Forelimb muscle (tissue), 1 donor: ENCODE results near the gene LAMA5. TPM values are rescaled to one million over a fixed set of nuclear protein-coding genes. Genes with fewer than 3 reads are reported as not detected.

ENCODE experiments used
- DNase-seq: peaks from one replicate; pipeline ENCODE4 v3.0.0-alpha.2; 2013; ENCODE audit warnings: low read depth
- polyA plus RNA-seq: library from polyadenylated mRNA; unstranded; fragments of 120-200 nt; gene quantifications from one replicate; pipeline ENCODE4 v1.2.1, GENCODE V29; 2013; ENCODE audit not compliant: insufficient read length

LAMA5 gene
- polyA plus RNA-seq, 1 donor, result 58.4 TPM

DNA sequence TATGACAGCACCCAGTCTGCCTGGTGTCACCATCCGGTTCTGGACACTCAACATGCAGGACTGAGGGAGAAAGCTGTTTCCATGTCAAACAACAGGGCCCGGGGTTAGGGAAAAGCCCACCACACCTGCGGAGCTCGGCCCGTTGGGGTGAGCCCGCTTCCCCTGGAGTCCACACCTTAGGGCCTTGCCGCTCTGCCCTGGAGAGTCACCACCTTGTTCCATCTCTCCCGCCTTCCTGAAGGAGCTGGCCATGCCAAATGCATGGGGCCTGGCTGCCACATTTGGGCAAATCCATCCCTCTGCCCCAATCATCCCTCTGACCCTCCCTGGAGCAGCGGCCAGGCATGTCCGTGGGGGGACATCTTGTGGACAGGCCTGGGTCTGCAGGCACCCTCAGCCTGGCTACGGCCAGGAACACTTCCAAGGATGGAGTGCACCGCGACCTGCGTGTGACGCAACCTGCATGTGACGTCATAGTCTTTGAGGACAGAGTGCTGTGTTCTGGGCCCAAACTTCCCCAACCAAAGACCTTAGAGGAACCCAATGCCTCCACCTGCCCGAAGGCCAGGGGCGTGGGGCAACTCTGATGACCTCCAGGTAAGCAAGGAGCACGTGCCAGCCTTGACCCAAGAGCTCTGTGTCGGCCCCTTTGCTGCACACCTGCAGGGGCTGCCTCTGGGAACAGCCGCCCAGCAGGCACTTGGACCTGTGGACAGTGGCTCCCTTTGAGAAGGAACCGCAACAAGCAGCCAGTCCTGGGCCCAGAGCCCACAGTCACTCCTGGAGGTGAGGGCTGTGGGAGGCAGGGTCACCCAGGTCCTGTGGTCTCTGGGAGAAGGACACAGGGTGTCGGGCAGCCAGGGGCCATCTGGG is 38.2 kb upstream of the LAMA5 start:
- no peak for DNase-seq

DNA sequence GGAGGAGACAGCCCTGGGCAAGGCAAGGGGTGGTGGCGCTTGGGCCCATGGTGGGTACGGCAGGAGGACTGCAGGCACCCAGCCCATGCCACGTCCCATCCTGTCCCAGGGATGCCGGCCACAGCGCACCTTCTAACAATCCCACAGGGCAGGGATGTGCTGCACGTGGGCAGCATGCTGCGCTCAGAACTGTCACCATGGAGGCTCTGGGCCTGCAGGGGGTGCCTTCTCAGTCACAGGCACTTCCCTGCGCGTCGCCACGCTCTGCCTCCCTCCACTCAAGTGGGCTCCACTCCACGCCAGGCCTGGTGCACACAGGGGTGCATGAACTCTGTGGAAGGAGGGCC is 37.6 kb upstream of the LAMA5 start:
- DNase-seq, result no peak

- no peak for DNase-seq
These were observed 37.1 kb upstream of the LAMA5 start for GRCh38 chr20:62404112-62404665.

- no peak for DNase-seq
These were observed 36.2 kb upstream of the LAMA5 start for GRCh38 chr20:62403331-62403730.

DNA sequence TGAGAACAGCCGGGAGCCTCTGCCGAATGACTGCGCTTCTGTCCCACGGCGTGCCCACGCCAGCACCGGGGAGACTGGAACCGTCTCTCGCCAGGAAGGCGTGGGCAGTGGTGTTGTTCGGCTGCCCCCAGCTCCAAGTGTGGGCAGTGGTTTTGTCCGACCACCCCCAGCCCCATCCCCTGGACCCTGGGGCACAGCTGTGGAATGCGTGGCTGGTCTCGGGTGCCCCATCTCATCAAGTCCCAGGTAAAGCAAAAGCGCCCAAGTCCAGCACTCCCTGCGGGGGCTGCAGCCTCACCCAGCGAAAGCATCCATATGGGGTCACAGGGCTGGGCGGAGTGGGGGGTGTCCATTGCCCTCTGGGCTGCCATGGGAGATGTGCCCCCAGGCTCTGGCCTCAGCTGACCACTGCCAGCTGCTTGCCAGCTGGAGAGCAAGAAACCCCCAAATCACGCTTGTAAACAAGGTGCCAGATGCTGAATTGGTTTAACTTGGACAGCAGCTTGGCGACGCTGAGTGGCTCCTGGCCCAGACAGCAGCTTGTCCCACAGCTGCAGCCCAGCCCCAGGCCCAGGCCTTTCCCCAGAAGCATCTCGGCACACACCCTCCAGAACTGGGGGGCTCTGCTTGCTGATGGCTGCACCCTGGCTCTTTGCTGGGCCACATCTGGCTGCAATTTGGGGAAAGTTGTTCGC is 35.5 kb upstream of the LAMA5 start:
- no peak for DNase-seq

DNA sequence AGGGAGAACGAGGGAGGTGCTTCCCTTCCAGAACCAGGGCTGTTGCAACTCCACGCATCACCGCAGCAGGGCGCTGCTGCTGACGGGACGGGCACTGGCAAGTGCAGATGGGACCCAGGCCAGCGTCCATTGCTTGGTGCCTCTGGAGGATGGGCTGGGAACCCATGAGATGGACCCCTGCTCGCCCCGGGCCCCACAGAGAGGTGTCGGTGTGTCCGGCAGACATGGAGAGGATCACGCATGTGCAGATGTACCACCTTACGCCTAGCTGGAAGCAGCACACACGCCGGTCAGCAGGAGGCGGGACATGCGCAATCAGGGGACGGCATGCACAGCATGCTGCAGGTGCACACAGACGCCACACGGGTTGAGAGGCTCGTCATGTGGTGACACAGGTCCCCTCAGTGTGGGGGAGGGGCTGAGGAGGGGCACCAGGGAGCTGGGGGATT is 34.2 kb upstream of the LAMA5 start:
- no peak for DNase-seq

GRCh38 chr20:62400541-62400940 is 33.4 kb upstream of the LAMA5 start:
- no peak for DNase-seq

DNA sequence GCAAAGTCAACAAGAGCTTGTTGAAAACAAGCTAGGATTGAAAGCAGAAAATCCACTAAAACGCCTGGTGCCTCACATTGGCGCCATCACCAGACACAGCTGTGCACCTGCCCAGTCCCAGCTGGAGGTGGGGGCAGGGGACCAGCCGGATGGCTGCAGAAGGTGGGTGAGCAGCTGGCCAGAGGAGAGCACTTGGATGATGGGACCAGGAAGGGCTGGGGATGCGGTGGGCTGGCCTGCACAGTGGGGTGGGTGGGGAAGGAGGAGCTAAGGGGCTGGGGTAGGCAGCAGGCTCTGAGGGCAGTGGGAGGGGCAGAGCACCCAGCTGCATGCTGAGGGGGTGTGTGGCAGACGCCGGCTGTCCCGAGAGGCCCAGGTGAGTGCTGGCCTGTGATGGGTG is 32.9 kb upstream of the LAMA5 start:
- DNase-seq, result no peak

DNA sequence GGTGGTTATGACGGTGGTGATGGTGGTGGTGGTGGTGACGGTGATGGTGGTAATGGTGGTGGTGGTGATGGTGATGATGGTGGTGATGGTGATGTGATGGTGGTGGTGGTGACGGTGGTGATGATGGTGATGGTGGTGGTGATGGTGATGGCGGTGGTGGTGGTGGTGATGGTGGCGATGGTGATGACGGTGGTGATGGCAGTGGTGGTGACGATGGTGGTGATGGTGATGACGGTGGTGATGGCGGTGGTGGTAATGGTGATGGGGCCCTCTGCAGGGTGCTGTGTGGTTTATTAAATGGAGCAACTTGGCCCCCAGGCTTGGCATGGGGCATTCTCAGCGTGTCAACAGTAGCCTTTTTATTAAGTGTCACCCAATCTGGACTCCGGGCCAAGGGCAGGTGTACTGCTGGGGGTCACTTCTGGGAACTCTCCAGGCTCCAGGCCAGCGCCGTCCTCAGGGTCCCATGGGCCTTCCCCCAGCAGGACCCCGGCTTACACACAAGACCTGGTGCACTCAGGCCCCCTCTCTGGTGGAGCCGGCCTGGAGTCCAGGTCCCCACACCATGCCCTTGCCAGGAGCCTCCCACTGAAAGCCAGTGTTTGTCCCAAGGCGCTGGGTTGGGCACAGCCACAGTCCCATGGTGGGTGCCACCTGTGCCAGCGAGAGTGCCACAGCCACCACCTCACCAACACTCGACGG is 31.2 kb upstream of the LAMA5 start:
- no peak for DNase-seq

DNA sequence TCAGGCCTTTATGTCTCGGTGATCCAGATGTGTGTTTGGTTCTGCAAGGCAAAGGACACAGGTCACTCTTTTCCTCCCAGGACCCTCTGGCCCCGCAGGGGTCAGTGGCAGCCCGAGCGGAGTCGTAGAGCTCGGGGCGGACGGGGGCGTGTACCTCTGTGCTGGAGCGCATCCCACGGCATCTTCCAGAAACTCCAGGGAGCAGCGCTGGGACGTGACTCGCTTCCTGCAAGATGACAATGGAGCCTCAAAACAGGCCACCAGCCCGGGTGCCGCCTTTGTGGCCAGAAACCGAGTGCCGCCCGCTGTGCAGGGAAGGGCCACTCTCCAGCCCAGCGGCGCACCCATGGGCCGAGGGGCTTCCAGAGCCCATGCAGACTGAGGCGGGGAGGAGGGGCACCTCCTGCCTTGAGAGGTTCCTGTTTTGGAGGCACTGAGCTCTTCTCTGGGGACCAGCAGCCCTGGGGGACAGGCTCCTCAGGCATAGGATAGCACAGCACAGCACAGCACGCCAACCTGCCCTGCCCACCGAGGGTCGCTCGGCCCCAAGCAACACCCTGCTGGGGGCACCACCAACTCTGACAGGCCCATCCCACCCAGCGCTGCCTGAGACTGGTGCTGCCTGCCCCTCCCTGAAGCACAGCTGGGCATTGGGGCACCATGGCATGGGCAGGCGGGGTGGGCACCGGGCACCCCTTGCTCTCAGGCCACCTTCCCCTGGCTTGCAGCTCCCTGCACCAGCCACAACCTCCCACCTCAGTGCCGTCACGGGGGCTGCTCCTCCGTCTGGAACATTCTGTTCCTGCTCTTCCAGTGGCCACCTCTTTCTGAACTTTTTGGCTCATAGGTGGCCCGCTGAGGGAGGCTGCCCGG is 29.5 kb upstream of the LAMA5 start:
- DNase-seq, result no peak

DNA sequence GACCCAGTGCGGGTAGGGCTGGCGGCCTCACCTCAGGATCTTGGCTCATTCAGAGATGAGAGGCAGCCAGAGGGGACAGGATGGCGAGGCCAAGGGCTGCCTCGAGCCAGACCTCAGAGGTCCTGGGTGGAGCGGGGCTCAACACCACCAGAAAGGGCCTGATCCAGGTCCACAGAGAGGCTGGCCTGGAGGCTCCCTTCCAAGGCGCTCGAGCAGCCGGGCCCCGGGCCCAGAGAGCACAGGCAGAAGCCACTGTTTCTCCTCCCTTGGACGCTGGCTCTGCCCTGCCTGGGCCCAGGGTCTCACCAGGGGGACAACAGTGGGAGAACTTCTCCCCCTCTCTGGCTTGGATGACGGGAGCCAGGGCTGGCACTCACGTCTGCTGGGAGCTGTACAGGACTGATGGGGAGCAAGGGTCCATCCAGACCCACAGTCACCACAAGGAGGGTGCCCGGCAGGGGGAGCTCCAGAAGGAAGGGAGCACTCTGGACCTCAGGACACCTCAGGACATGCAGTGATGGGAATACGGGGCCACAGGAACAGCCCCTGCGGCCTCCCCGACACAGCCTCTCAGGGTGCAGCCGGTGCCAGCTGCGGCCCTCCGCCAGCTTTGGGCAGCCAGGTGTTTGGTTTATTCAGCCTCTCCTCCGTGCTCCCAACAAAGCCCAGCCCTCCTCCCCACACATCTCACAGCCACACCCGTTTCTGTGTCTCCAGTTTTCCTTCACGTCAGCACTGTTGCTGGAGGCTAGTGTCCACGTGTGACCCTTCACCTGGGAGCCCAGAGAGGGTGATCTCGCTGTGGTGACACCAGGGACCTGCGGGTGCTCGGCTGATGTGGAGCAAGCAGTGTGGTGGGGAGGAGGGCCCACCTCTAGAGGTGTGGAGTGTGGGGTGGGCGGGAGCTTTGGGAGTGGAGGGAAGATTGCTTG is 28.5 kb upstream of the LAMA5 start:
- no peak for DNase-seq

- DNase-seq, result no peak
These were observed 27.4 kb upstream of the LAMA5 start for GRCh38 chr20:62394248-62395245.

GRCh38 chr20:62393830-62394229 is 26.7 kb upstream of the LAMA5 start:
- no peak for DNase-seq

DNA sequence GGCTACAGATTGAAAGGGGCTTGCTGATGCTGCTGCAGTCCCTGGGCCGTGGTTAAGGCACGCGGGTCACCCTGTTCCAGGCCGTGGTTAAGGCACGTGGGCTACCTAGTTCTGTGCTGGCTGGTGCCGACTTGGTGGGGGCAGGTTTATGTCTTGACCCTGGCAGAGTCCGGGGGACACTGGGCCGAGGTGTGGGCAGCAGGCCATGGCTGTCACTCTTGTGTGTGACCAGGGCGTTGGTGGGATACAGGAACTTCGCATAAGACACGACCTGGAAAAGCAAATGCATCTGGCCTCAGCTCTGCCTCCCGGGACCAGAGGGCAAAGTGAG is 26.2 kb upstream of the LAMA5 start:
- no peak for DNase-seq

DNA sequence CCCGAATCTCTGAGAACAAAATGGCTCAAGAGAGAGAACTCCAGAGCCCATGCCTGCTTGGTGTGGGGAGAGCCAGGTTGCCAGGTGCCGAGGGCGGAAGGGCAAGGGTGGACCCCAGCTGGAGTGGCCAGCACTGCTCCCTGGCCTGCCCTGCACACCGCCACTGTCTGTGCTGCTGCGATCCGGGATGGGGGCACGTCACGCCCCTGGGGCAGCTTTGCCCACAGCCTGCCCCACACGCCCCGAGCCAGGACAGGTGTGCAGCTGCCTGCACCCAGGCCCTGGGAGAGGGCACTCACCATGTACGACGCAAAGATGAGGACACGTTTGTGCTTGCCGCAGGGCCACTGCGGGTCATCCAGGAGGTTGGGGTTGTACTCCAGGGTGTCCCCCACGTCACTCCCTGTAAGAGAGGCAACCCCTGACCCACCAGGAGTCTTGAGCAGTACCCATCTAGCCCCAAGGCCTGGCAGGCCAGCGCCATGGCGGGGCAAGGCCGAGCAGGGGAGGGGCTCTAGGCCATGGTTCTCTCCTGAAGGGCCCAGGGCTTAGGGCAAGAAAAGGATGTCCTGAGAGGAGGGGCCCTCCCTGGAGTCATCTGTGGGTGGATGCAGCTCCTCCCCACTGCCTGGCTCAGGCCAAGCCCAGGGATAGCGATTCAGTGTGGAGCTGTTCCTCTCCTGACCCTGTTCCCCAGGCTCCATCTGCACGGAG is 25.7 kb upstream of the LAMA5 start:
- no peak for DNase-seq

- no peak for DNase-seq
These were observed 24.9 kb upstream of the LAMA5 start for GRCh38 chr20:62392077-62392418.

GRCh38 chr20:62391165-62392076 is 24.3 kb upstream of the LAMA5 start:
- no peak for DNase-seq
